CD14-positive monocyte (primary cell): ENCODE data around the gene UGT1A6. TPM values are rescaled to one million over a fixed set of nuclear protein-coding genes. Genes with fewer than 3 reads are reported as not detected.
"Not testable (repeated sequence)": the region's sequence is repeated elsewhere in the genome, so short reads cannot be mapped to it uniquely, and the experiment has no call there.

Experiments
- DNase-seq, 3 donors: peaks; one replicate each; pipeline ENCODE4 v3.0.0-alpha.2; 2011 to 2022
- H2AFZ ChIP-seq: 2 replicates; pipeline ENCODE4 v1.6.0; 2012; ENCODE audit warnings: mild to moderate bottlenecking, low read depth, low read length, inconsistent platforms; ENCODE audit not compliant: insufficient read depth, poor library complexity, severe bottlenecking
- H3K27ac ChIP-seq, 2 donors: 1 replicate in 1 of 2; 2 replicates in 1 of 2; pipeline ENCODE4 v1.5.1; 2012 to 2013; ENCODE audit warnings: low read length in 2 of 2, control low read depth in 1 of 2, inconsistent platforms in 1 of 2, low read depth in 1 of 2, mild to moderate bottlenecking in 1 of 2
- H3K27me3 ChIP-seq, 2 donors: one replicate each; pipeline versions ENCODE4 v1.6.0 to v1.6.1; 2011 to 2013; ENCODE audit warnings: low read length in 2 of 2; ENCODE audit not compliant: control insufficient read depth in 2 of 2, insufficient read depth in 2 of 2
- H3K36me3 ChIP-seq, 2 donors: replicated peaks in 1 of 2; 1 replicate in 1 of 2; 2 replicates in 1 of 2; pipeline versions ENCODE4 v1.5.1 to v1.6.1; 2012 to 2013; ENCODE audit warnings: low read length in 2 of 2, control low read depth in 1 of 2, inconsistent platforms in 1 of 2, mild to moderate bottlenecking in 1 of 2; ENCODE audit not compliant: insufficient read depth in 2 of 2, control insufficient read depth in 1 of 2
- H3K4me1 ChIP-seq, 2 donors: 1 replicate in 1 of 2; 2 replicates in 1 of 2; pipeline versions ENCODE4 v1.5.1 to v1.6.1; 2012 to 2013; ENCODE audit warnings: low read length in 2 of 2, control low read depth in 1 of 2, inconsistent platforms in 1 of 2, mild to moderate bottlenecking in 1 of 2, moderate library complexity in 1 of 2; ENCODE audit not compliant: insufficient read depth in 2 of 2, control insufficient read depth in 1 of 2
- H3K4me2 ChIP-seq: replicated peaks from 2 replicates; pipeline ENCODE3; 2012; ENCODE audit warnings: low read length, moderate library complexity, mild to moderate bottlenecking; ENCODE audit not compliant: poor library complexity, severe bottlenecking; ENCODE audit errors: extremely low read depth
- H3K4me3 ChIP-seq, 3 experiments: fragments of 200-600 bp in 1 of 3; sonication (generic) in 1 of 3; replicated peaks in 1 of 3; 1 replicate in 2 of 3; 2 replicates in 1 of 3; pipeline ENCODE4 v1.5.1; 2011 to 2013; ENCODE audit warnings: low read length in 3 of 3, mild to moderate bottlenecking in 3 of 3, control low read depth in 2 of 3, low read depth in 2 of 3, inconsistent platforms in 1 of 3, moderate library complexity in 1 of 3
- H3K79me2 ChIP-seq: 2 replicates; pipeline ENCODE4 v1.6.0; 2012; ENCODE audit warnings: mild to moderate bottlenecking, control low read depth, inconsistent platforms, low read length, moderate library complexity; ENCODE audit not compliant: insufficient read depth
- H3K9ac ChIP-seq: 2 replicates; pipeline ENCODE4 v1.6.0; 2017; ENCODE audit warnings: low read length, mild to moderate bottlenecking; ENCODE audit not compliant: insufficient read depth, poor library complexity, severe bottlenecking
- H3K9me3 ChIP-seq, 2 donors: replicated peaks in 1 of 2; 1 replicate in 1 of 2; 2 replicates in 1 of 2; pipeline versions ENCODE4 v1.5.1 to v1.6.1; 2012 to 2013; ENCODE audit warnings: low read length in 2 of 2, control low read depth in 1 of 2; ENCODE audit not compliant: control insufficient read depth in 1 of 2, insufficient read depth in 1 of 2
- H4K20me1 ChIP-seq: 2 replicates; pipeline ENCODE4 v1.6.0; 2012; ENCODE audit warnings: mild to moderate bottlenecking, low read length, control low read depth, moderate library complexity; ENCODE audit not compliant: insufficient read depth
- H3K27ac Mint-ChIP-seq, 7 donors: one replicate each; pipeline ENCODE4 v1.8.0; 2020; ENCODE audit warnings: mild to moderate bottlenecking in 7 of 7, mixed read lengths in 7 of 7, moderate library complexity in 6 of 7, inconsistent platforms in 2 of 7
- H3K27me3 Mint-ChIP-seq, 3 donors: one replicate each; pipeline ENCODE4 v1.8.0; 2021 to 2022; ENCODE audit warnings: low read depth in 3 of 3, mild to moderate bottlenecking in 3 of 3, mixed read lengths in 3 of 3, moderate library complexity in 3 of 3, inconsistent platforms in 1 of 3
- H3K36me3 Mint-ChIP-seq, 2 donors: one replicate each; pipeline ENCODE4 v1.8.0; 2020; ENCODE audit warnings: mixed read lengths in 2 of 2, inconsistent platforms in 1 of 2, mild to moderate bottlenecking in 1 of 2
- H3K4me1 Mint-ChIP-seq: one replicate; pipeline ENCODE4 v1.8.0; 2020; ENCODE audit warnings: mild to moderate bottlenecking, mixed read lengths
- H3K4me3 Mint-ChIP-seq, 2 donors: one replicate each; pipeline ENCODE4 v1.8.0; 2020; ENCODE audit warnings: mild to moderate bottlenecking in 2 of 2, mixed read lengths in 2 of 2, moderate library complexity in 1 of 2
- H3K9me3 Mint-ChIP-seq, 7 donors: one replicate each; pipeline ENCODE4 v1.8.0; 2020 to 2022; ENCODE audit warnings: mixed read lengths in 7 of 7, mild to moderate bottlenecking in 6 of 7, moderate library complexity in 6 of 7, inconsistent platforms in 2 of 7
- WGBS: methylation state at CpG from one replicate; pipeline ENCODE4 v1.1.5; 2013; ENCODE audit warnings: missing lambda C conversion rate; ENCODE audit not compliant: insufficient coverage; 5-methylcytosine and 5-hydroxymethylcytosine counted together
- intact Hi-C, 2 donors: fragments of 100-400 bp; cut with micrococcal nuclease; formaldehyde crosslinking; loops; one replicate each; pipeline versions ENCODE4 v1.15.0 to v1.15.1; 2023
- polyA plus RNA-seq, 3 donors: library from polyadenylated mRNA; depleted of rRNA in 1 of 3; unstranded in 2 of 3; stranded (reverse) in 1 of 3; fragments of 300-500 nt in 2 of 3; fragments of >200 nt in 1 of 3; fragmentation: Illumina TruSeq in 2 of 3; gene quantifications; 1 replicate in 2 of 3; 2 replicates in 1 of 3; pipeline ENCODE4 v1.2.3, GENCODE V29; 2012 to 2021
- TF ChIP-seq, protein P1 (sequence below): fragments of 200-600 bp; IDR thresholded peaks from one replicate; pipeline ENCODE4 v1.8.0; 2022; ENCODE audit warnings: antibody characterized with exemption, mild to moderate bottlenecking

The UGT1A6 gene
- polyA plus RNA-seq, 3 donors, result not detected

DNA sequence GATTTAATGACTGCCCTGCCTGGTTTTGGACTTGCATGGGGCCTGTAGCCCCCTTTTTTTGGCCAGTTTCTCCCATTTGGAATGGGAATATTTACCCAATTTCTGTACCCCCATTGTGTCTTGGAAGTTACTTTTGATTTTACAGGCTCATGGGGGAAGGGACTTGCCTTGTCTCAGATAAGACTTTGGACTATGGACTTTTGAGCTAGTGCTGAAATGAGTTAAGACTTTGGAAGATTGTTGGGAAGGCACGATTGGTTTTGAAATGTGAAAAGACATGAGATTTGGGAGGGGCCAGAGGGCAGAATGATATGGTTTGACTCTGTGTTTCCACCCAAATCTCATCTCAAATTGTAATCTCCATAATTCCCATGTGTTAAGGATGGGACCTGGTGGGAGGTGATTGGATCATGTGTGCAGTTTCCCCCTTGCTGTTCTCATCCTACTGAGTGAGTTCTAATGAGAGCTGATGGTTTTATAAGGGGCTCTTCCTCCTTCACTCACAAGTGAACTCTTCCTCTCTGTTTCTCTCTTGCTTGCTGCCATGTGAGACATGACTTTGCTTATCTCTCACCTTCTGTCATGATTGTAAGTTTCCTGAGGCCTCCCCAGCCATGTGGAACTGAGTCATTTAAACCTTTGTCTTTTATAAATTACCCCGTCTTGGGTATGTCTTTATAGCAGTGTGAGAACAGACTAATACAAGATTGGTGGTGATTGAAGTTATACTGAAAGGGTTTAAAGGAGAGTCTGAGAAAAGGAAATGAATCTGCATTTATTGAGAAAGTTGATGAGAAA lies 58.7 kb downstream of the UGT1A6 start:
- H3K4me3 Mint-ChIP-seq, DNase-seq, H3K27me3 Mint-ChIP-seq, H3K4me3 ChIP-seq, H3K27me3 ChIP-seq, H3K36me3 ChIP-seq, H3K27ac Mint-ChIP-seq, H3K4me1 Mint-ChIP-seq, H4K20me1 ChIP-seq, H3K27ac ChIP-seq, H3K4me1 ChIP-seq, H3K4me2 ChIP-seq, H3K36me3 Mint-ChIP-seq, H3K9ac ChIP-seq, intact Hi-C loops, H3K79me2 ChIP-seq, H2AFZ ChIP-seq: not testable (repeated sequence)
- H3K9me3 Mint-ChIP-seq, result peaks cover 13 to 37% (median 22%) of the 10 kb centered on the region in 7 donors
- H3K9me3 ChIP-seq, result peaks cover 10 to 14% of the 10 kb centered on the region in 2 donors
- WGBS, result no CpG with 5 or more reads among the region's 2 CpGs

DNA sequence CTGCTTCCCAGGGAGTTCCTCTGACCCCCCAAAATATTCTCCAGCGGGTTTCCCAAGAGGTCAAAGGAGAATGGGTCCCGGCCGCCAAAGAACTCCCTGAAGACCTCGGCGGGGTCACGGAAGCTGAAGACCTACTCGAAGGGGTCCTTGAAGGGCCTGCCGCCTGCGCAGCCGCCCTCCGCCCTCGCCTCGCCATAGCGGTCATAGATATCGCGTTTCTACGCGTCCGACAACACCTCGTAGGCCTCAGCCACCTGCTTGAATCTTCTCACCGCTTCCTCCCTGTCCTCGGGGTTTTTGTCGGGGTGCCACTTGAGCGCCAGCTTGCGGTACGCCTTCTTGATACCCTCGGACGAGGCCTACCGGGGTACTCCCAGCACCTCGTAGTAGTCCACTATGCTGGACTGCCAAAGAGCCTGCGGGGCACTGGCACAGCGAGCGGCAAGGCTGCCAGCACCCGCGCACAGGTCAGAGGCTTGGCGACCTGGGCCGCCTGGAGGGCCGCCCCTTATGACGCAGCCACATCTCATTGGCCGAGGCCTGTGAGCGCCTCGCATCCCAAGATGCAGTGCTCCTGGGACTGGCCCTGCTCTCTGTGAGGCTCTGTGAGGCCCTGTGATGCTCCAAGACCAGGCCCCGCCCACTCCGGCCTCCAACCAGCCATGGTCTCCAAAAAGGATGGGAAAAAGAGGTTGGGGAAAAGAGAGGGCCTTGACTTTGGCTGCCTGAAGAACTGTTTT lies 62.4 kb downstream of the UGT1A6 start:
- no peak overlapping the region for H3K9ac ChIP-seq
- no peaks in the 10 kb centered on the region for H3K79me2 ChIP-seq
- H3K4me3 ChIP-seq, result no peak overlapping the region
- DNase-seq, result no peak
- H3K36me3 ChIP-seq, result no peaks in the 10 kb centered on the region
- no peaks in the 10 kb centered on the region for H4K20me1 ChIP-seq
- intact Hi-C loops, result no loop called here
- peaks cover 10 to 14% of the 10 kb centered on the region in 2 donors for H3K9me3 ChIP-seq
- Mint-ChIP-seq H3K9me3 (peaks cover 10 to 27% (median 16%) of the 10 kb centered on the region in 7 donors), H3K4me3 (no peak overlapping the region), H3K27me3 (peaks cover 0 to 2% (median 2%) of the 10 kb centered on the region in 3 donors), H3K36me3 (no peaks in the 10 kb centered on the region), H3K27ac (no peak overlapping the region), H3K4me1 (no peaks in the 10 kb centered on the region)
- 93% methylated on average over 40 of the region's 44 CpGs for WGBS
- no peaks in the 10 kb centered on the region for H3K27me3 ChIP-seq
- no peak overlapping the region for H3K4me2 ChIP-seq
- no peaks in the 10 kb centered on the region for H3K4me1 ChIP-seq
- no peak overlapping the region for H3K27ac ChIP-seq
- TF ChIP-seq, protein P1, sequence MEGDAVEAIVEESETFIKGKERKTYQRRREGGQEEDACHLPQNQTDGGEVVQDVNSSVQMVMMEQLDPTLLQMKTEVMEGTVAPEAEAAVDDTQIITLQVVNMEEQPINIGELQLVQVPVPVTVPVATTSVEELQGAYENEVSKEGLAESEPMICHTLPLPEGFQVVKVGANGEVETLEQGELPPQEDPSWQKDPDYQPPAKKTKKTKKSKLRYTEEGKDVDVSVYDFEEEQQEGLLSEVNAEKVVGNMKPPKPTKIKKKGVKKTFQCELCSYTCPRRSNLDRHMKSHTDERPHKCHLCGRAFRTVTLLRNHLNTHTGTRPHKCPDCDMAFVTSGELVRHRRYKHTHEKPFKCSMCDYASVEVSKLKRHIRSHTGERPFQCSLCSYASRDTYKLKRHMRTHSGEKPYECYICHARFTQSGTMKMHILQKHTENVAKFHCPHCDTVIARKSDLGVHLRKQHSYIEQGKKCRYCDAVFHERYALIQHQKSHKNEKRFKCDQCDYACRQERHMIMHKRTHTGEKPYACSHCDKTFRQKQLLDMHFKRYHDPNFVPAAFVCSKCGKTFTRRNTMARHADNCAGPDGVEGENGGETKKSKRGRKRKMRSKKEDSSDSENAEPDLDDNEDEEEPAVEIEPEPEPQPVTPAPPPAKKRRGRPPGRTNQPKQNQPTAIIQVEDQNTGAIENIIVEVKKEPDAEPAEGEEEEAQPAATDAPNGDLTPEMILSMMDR, result no peak
- H2AFZ ChIP-seq, result no peak overlapping the region
